Forelimb muscle (tissue), 1 donor: Measurements from ENCODE around the gene KRTAP10-11. TPM values are rescaled to one million over a fixed set of nuclear protein-coding genes. Genes with fewer than 3 reads are reported as not detected.

Experiments used
- DNase-seq: peaks from one replicate; pipeline ENCODE4 v3.0.0-alpha.2; 2013; ENCODE audit warnings: low read depth
- polyA plus RNA-seq: library from polyadenylated mRNA; unstranded; fragments of 120-200 nt; gene quantifications from one replicate; pipeline ENCODE4 v1.2.1, GENCODE V29; 2013; ENCODE audit not compliant: insufficient read length

The KRTAP10-11 gene
- polyA plus RNA-seq, 1 donor, result not detected

GRCh38 chr21:44695184-44695583 lies 49.0 kb downstream of the KRTAP10-11 start:
- DNase-seq, result no peak

- no peak for DNase-seq
These were observed 49.4 kb downstream of the KRTAP10-11 start for GRCh38 chr21:44695641-44696040.

DNA sequence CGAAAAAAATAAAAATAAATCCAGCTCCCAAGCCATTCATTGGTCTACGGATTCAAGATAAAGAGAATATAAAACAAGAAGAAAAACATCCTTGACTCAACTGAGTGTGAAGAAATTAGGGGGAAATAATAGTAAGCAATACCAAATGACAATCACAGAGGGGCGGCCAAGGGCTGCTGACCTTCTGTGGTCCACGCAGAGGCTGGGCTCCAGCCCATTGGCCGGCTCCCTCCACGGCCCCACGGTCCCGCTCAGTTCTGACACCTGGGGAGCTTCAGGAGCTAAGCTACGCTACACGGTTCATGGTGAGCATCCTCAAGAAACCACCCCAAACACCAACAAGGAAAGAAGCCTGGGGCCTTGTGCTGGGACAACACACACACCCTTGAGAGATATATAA lies 50.4 kb downstream of the KRTAP10-11 start:
- DNase-seq, result no peak

Other genes with a start within 250 kb of the KRTAP10-11 start
- 2.2 TPM for gene LRRC3, start 190.9 kb upstream of the KRTAP10-11 start, polyA plus RNA-seq
- gene KRTAP10-1, start 106.2 kb upstream of the KRTAP10-11 start, polyA plus RNA-seq, result not detected
- gene KRTAP10-2, start 94.9 kb upstream of the KRTAP10-11 start, polyA plus RNA-seq, result not detected
- gene KRTAP10-3, start 87.6 kb upstream of the KRTAP10-11 start, polyA plus RNA-seq, result not detected
- gene KRTAP10-4, start 72.7 kb upstream of the KRTAP10-11 start, polyA plus RNA-seq, result not detected
- gene KRTAP10-5, start 65.8 kb upstream of the KRTAP10-11 start, polyA plus RNA-seq, result not detected
- not detected for gene KRTAP10-6, start 53.9 kb upstream of the KRTAP10-11 start, polyA plus RNA-seq
- gene KRTAP10-7, start 45.8 kb upstream of the KRTAP10-11 start, polyA plus RNA-seq, result not detected
- gene KRTAP10-8, start 34.3 kb upstream of the KRTAP10-11 start, polyA plus RNA-seq, result not detected
- not detected for gene KRTAP10-9, start 19.3 kb upstream of the KRTAP10-11 start, polyA plus RNA-seq
- gene KRTAP10-10, start 9.1 kb upstream of the KRTAP10-11 start, polyA plus RNA-seq, result not detected
- not detected for gene KRTAP12-4, start 8.2 kb downstream of the KRTAP10-11 start, polyA plus RNA-seq
- not detected for gene KRTAP12-3, start 11.5 kb downstream of the KRTAP10-11 start, polyA plus RNA-seq
- gene KRTAP12-2, start 20.5 kb downstream of the KRTAP10-11 start, polyA plus RNA-seq, result not detected
- gene KRTAP12-1, start 35.7 kb downstream of the KRTAP10-11 start, polyA plus RNA-seq, result not detected
- gene KRTAP10-12, start 50.8 kb downstream of the KRTAP10-11 start, polyA plus RNA-seq, result not detected
- 0.13 TPM for gene TSPEAR, start 65.2 kb downstream of the KRTAP10-11 start, polyA plus RNA-seq
- 93.3 TPM for gene UBE2G2, start 155.4 kb downstream of the KRTAP10-11 start, polyA plus RNA-seq
- 60.2 TPM for gene SUMO3, start 171.6 kb downstream of the KRTAP10-11 start, polyA plus RNA-seq
- 129 TPM for gene PTTG1IP, start 227.3 kb downstream of the KRTAP10-11 start, polyA plus RNA-seq